HCT116 (cell line): ENCODE results near the gene AEBP1. TPM values are rescaled to one million over a fixed set of nuclear protein-coding genes. Genes with fewer than 3 reads are reported as not detected.

Experiments
- ATAC-seq: fragments of 200-7000 bp; cut with Tn5 transposase; 2 replicates; pipeline ENCODE4 v1.9.1; 2020; ENCODE audit warnings: mild to moderate bottlenecking, moderate library complexity
- BruUV-seq: library from RNA; stranded (reverse); fragments of 400-500 nt; replicated peaks from 2 replicates; lab custom pipeline; 2021; lab: Mats Ljungman, UMichigan
- CTCF ChIA-PET: fragments of 300-600 bp; sonication (Branson Sonifier 250); formaldehyde crosslinking; loops from one replicate; lab custom pipeline; 2021; ENCODE audit warnings: antibody characterized with exemption; lab: Charles Lee
- POLR2A ChIA-PET: fragments of 300-600, 350-600 bp; sonication (Branson Sonifier 250); formaldehyde crosslinking; loops from one replicate; lab custom pipeline; 2021; ENCODE audit warnings: antibody characterized with exemption; lab: Charles Lee
- RAD21 ChIA-PET, 2 experiments: fragments of 300-600 bp; sonication (Branson Sonifier 250); formaldehyde crosslinking; loops; one replicate each; lab custom pipeline; 2023; ENCODE audit warnings: low total read pairs in 2 of 2; ENCODE audit not compliant: uncharacterized antibody in 2 of 2, unreplicated experiment in 2 of 2, low non-redundant PET in 1 of 2; lab: Charles Lee
- DNase-seq: peaks from one replicate; pipeline ENCODE4 v3.0.0-alpha.2; 2010; ENCODE audit warnings: low read depth, low spot score
- H2AFZ ChIP-seq: fragments of 200-600 bp; shearing (Covaris generic), sonication (generic); 2 replicates; pipeline ENCODE4 v1.6.1; 2017; ENCODE audit warnings: low read depth, mixed run types, mixed read lengths, antibody characterized with exemption, low read length; ENCODE audit not compliant: poor library complexity, severe bottlenecking
- H3K27ac ChIP-seq: 2 replicates; pipeline ENCODE4 v1.5.1; 2012; ENCODE audit warnings: low read depth, low read length
- H3K27me3 ChIP-seq: fragments of 200-600 bp; sonication (generic); 2 replicates; pipeline ENCODE4 v1.6.1; 2016; ENCODE audit warnings: mixed run types, low read length, mixed read lengths; ENCODE audit not compliant: insufficient read depth
- H3K36me3 ChIP-seq, 2 experiments: fragments of 200-500 bp in 1 of 2; fragments of 200-600 bp in 1 of 2; sonication (Bioruptor generic) in 1 of 2; sonication (generic) in 1 of 2; 2 replicates each; pipeline versions ENCODE4 v1.5.1 to v1.6.1; 2014 to 2016; ENCODE audit warnings: low read length in 2 of 2, inconsistent platforms in 1 of 2, mixed read lengths in 1 of 2, mixed run types in 1 of 2; ENCODE audit not compliant: insufficient read depth in 2 of 2, control insufficient read depth in 1 of 2
- H3K4me1 ChIP-seq, 2 experiments: fragments of 200-600 bp in 1 of 2; sonication (generic) in 1 of 2; 2 replicates each; pipeline versions ENCODE4 v1.5.1 to v1.6.1; 2012 to 2017; ENCODE audit warnings: low read length in 2 of 2, inconsistent platforms in 1 of 2, mild to moderate bottlenecking in 1 of 2, mixed read lengths in 1 of 2, mixed run types in 1 of 2, moderate library complexity in 1 of 2; ENCODE audit not compliant: insufficient read depth in 2 of 2, control insufficient read depth in 1 of 2
- H3K4me2 ChIP-seq: fragments of 200-600 bp; sonication (generic); 2 replicates; pipeline ENCODE4 v1.6.1; 2017; ENCODE audit warnings: mixed run types, low read length, mixed read lengths
- H3K4me3 ChIP-seq, 2 experiments: fragments of 200-600 bp in 1 of 2; sonication (generic) in 1 of 2; replicated peaks in 1 of 2; 2 replicates each; pipeline ENCODE4 v1.5.1; 2011 to 2016; ENCODE audit warnings: low read length in 2 of 2, control low read depth in 1 of 2, low read depth in 1 of 2, mild to moderate bottlenecking in 1 of 2, mixed read lengths in 1 of 2, mixed run types in 1 of 2
- H3K79me2 ChIP-seq: fragments of 200-600 bp; sonication (generic); 2 replicates; pipeline ENCODE4 v1.6.1; 2017; ENCODE audit warnings: mild to moderate bottlenecking, mixed run types, low read length, moderate library complexity, mixed read lengths; ENCODE audit not compliant: insufficient read depth
- H3K9ac ChIP-seq: fragments of 200-600 bp; sonication (generic); 2 replicates; pipeline ENCODE4 v1.6.1; 2016; ENCODE audit warnings: low read length, mixed read lengths
- H3K9me2 ChIP-seq: fragments of 200-600 bp; sonication (generic), shearing (Covaris generic); 2 replicates; pipeline ENCODE4 v1.6.1; 2017; ENCODE audit warnings: mixed run types, mild to moderate bottlenecking, moderate library complexity; ENCODE audit not compliant: insufficient read depth
- H3K9me3 ChIP-seq, 2 experiments: fragments of 200-500 bp in 1 of 2; fragments of 200-600 bp in 1 of 2; sonication (Bioruptor generic) in 1 of 2; sonication (generic) in 1 of 2; 2 replicates each; pipeline ENCODE4 v1.6.1; 2014 to 2017; ENCODE audit warnings: low read length in 2 of 2, mixed read lengths in 2 of 2, inconsistent platforms in 1 of 2, low read depth in 1 of 2, mild to moderate bottlenecking in 1 of 2, mixed run types in 1 of 2, moderate library complexity in 1 of 2; ENCODE audit not compliant: control insufficient read depth in 1 of 2, insufficient read depth in 1 of 2
- H4K20me1 ChIP-seq: fragments of 200-600 bp; sonication (generic), shearing (Covaris generic); 2 replicates; pipeline ENCODE4 v1.6.1; 2017; ENCODE audit warnings: mixed run types, mild to moderate bottlenecking, moderate library complexity; ENCODE audit not compliant: insufficient read depth
- CBX3 ChIP-seq: IDR thresholded peaks from 2 replicates; pipeline ENCODE4 v1.6.1; 2012; ENCODE audit warnings: low read depth
- CEBPB ChIP-seq: IDR thresholded peaks from 2 replicates; pipeline ENCODE4 v1.6.1; 2012; ENCODE audit warnings: low read depth
- EGR1 ChIP-seq: IDR thresholded peaks from 2 replicates; pipeline ENCODE4 v1.6.1; 2012; ENCODE audit warnings: low read depth
- ELF1 ChIP-seq: IDR thresholded peaks from 2 replicates; pipeline ENCODE4 v1.6.1; 2012; ENCODE audit warnings: low read depth, borderline replicate concordance
- EZH2 ChIP-seq: fragments of 200-600 bp; sonication (generic); IDR thresholded peaks from 2 replicates; pipeline ENCODE4 v1.6.1; 2017; ENCODE audit warnings: antibody characterized with exemption, mixed run types
- EZH2phosphoT487 ChIP-seq: fragments of 200-600 bp; IDR thresholded peaks from 2 replicates; pipeline ENCODE4 v1.6.1; 2018; ENCODE audit warnings: antibody characterized with exemption, borderline replicate concordance
- JUND ChIP-seq: IDR thresholded peaks from 2 replicates; pipeline ENCODE4 v1.6.1; 2012
- POLR2A ChIP-seq: IDR thresholded peaks from 2 replicates; pipeline ENCODE4 v1.7.0; 2011; ENCODE audit warnings: borderline replicate concordance; ENCODE audit not compliant: insufficient read depth, insufficient read length; ENCODE audit errors: extremely low read depth
- POLR2AphosphoS5 ChIP-seq: IDR thresholded peaks from 2 replicates; pipeline ENCODE4 v1.6.1; 2011; ENCODE audit warnings: mild to moderate bottlenecking, low read depth, low read length, moderate library complexity
- RAD21 ChIP-seq: IDR thresholded peaks from 2 replicates; pipeline ENCODE4 v1.6.1; 2012; ENCODE audit warnings: low read depth, mild to moderate bottlenecking
- SP1 ChIP-seq: IDR thresholded peaks from 2 replicates; pipeline ENCODE4 v1.6.1; 2012; ENCODE audit warnings: low read depth
- SRF ChIP-seq: IDR thresholded peaks from 2 replicates; pipeline ENCODE4 v1.6.1; 2012; ENCODE audit warnings: low read depth
- TCF7L2 ChIP-seq: IDR thresholded peaks from 2 replicates; pipeline ENCODE4 v1.7.0; 2011; ENCODE audit warnings: borderline replicate concordance, inconsistent platforms; ENCODE audit not compliant: insufficient read depth, insufficient read length; ENCODE audit errors: extremely low read depth
- YY1 ChIP-seq: IDR thresholded peaks from 2 replicates; pipeline ENCODE4 v1.6.1; 2011; ENCODE audit warnings: low read length, low read depth, moderate library complexity, mild to moderate bottlenecking; ENCODE audit not compliant: insufficient replicate concordance; ENCODE audit errors: extremely low read depth
- ZFX ChIP-seq: fragments of 450-650 bp; IDR thresholded peaks from 2 replicates; pipeline ENCODE4 v1.6.1; 2017
- ZNF274 ChIP-seq: fragments of 200-500 bp; sonication (Bioruptor generic); IDR thresholded peaks from 2 replicates; pipeline ENCODE4 v1.6.1; 2014; ENCODE audit warnings: mild to moderate bottlenecking, low read depth, low read length, inconsistent platforms
- intact Hi-C: fragments of 100-400 bp; cut with micrococcal nuclease; formaldehyde crosslinking; loops from 2 replicates; pipeline ENCODE4 v1.10.0; 2022
- total RNA-seq: library from RNA; stranded (reverse); gene quantifications from one replicate; pipeline ENCODE4 v1.2.1, GENCODE V29; 2021; ENCODE audit not compliant: unreplicated experiment
- TF ChIP-seq, protein P1 (sequence below): IDR thresholded peaks from 2 replicates; pipeline ENCODE4 v1.6.1; 2011; ENCODE audit warnings: mild to moderate bottlenecking, low read length, moderate library complexity; ENCODE audit not compliant: insufficient replicate concordance; ENCODE audit errors: extremely low read depth
- TF ChIP-seq, protein P2 (sequence below), 3 experiments: fragments of 200-600 bp in 1 of 3; sonication (generic) in 1 of 3; IDR thresholded peaks in 2 of 3; conservative IDR thresholded peaks in 1 of 3; 2 replicates each; pipeline ENCODE4 v1.5.1; 2012 to 2017; ENCODE audit warnings: low read depth in 2 of 3, low read length in 2 of 3, antibody characterized with exemption in 1 of 3, borderline replicate concordance in 1 of 3, control low read depth in 1 of 3, mild to moderate bottlenecking in 1 of 3, mixed read lengths in 1 of 3, mixed run types in 1 of 3, moderate library complexity in 1 of 3; ENCODE audit not compliant: insufficient read depth in 1 of 3
- TF ChIP-seq, protein P3 (sequence below): IDR thresholded peaks from 2 replicates; pipeline ENCODE4 v1.6.1; 2012

The AEBP1 gene
- total RNA-seq, 1 experiment from 2014 or later, result 0.49 TPM

GRCh38 chr7:44140341-44140740 is 36.2 kb downstream of the AEBP1 start:
- no peak overlapping the region for H3K9ac ChIP-seq
- no peaks in the 10 kb centered on the region for H3K27me3 ChIP-seq
- no peaks in the 10 kb centered on the region for H3K79me2 ChIP-seq
- ChIA-PET POLR2A (no interaction called here), CTCF (no interaction called here), RAD21 (no interaction called here)
- ATAC-seq, result no peak
- no peaks in the 10 kb centered on the region for H3K4me1 ChIP-seq
- H3K27ac ChIP-seq, result no peak overlapping the region
- BruUV-seq, result no TSS peak
- TF ChIP-seq ELF1 (no peak), RAD21 (no peak), CBX3 (no peak), ZFX (no peak), JUND (no peak), EZH2phosphoT487 (no peak), POLR2A (no peak), SRF (no peak), SP1 (no peak), ZNF274 (no peak), TCF7L2 (no peak), EZH2 (no peak), POLR2AphosphoS5 (no peak), EGR1 (no peak), YY1 (no peak), CEBPB (no peak)
- TF ChIP-seq, protein P1, sequence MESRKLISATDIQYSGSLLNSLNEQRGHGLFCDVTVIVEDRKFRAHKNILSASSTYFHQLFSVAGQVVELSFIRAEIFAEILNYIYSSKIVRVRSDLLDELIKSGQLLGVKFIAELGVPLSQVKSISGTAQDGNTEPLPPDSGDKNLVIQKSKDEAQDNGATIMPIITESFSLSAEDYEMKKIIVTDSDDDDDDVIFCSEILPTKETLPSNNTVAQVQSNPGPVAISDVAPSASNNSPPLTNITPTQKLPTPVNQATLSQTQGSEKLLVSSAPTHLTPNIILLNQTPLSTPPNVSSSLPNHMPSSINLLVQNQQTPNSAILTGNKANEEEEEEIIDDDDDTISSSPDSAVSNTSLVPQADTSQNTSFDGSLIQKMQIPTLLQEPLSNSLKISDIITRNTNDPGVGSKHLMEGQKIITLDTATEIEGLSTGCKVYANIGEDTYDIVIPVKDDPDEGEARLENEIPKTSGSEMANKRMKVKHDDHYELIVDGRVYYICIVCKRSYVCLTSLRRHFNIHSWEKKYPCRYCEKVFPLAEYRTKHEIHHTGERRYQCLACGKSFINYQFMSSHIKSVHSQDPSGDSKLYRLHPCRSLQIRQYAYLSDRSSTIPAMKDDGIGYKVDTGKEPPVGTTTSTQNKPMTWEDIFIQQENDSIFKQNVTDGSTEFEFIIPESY, result no peak
- TF ChIP-seq, protein P2, sequence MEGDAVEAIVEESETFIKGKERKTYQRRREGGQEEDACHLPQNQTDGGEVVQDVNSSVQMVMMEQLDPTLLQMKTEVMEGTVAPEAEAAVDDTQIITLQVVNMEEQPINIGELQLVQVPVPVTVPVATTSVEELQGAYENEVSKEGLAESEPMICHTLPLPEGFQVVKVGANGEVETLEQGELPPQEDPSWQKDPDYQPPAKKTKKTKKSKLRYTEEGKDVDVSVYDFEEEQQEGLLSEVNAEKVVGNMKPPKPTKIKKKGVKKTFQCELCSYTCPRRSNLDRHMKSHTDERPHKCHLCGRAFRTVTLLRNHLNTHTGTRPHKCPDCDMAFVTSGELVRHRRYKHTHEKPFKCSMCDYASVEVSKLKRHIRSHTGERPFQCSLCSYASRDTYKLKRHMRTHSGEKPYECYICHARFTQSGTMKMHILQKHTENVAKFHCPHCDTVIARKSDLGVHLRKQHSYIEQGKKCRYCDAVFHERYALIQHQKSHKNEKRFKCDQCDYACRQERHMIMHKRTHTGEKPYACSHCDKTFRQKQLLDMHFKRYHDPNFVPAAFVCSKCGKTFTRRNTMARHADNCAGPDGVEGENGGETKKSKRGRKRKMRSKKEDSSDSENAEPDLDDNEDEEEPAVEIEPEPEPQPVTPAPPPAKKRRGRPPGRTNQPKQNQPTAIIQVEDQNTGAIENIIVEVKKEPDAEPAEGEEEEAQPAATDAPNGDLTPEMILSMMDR (IDR thresholded peaks at IDR 0.05 in 2 of 3, conservative IDR thresholded peaks at IDR 0.05 in 1 of 3; ENCODE audit: borderline replicate concordance in 1 of 3, insufficient read depth in 1 of 3, low read depth in 2 of 3, low read length in 2 of 3), result no peak
- TF ChIP-seq, protein P3, sequence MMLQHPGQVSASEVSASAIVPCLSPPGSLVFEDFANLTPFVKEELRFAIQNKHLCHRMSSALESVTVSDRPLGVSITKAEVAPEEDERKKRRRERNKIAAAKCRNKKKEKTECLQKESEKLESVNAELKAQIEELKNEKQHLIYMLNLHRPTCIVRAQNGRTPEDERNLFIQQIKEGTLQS, result no peak
- H3K4me2 ChIP-seq, result no peak overlapping the region
- H4K20me1 ChIP-seq, result no peaks in the 10 kb centered on the region
- H3K36me3 ChIP-seq, result no peaks in the 10 kb centered on the region
- no peak overlapping the region for H2AFZ ChIP-seq
- no peak overlapping the region for H3K4me3 ChIP-seq
- H3K9me3 ChIP-seq, result no peaks in the 10 kb centered on the region
- no peaks in the 10 kb centered on the region for H3K9me2 ChIP-seq
- no peak for DNase-seq
- intact Hi-C loops, result no loop called here
